ENCODE results near the gene IGSF6. TPM values are rescaled to one million over a fixed set of nuclear protein-coding genes. Genes with fewer than 3 reads are reported as not detected.

Gene IGSF6
- under 0.01 TPM in 1 of 2 replicates, not detected in the other for total RNA-seq

GRCh38 chr16:21652453-21652852 is at the start of gene IGSF6:
Gene IGSF6 (minus strand): TSS chr16:21652608. CDS start chr16:21652598, 10 bp downstream.

GRCh38 chr16:21663889-21664647 is 11.7 kb upstream of the IGSF6 start, which contains the start of gene OTOA:
Gene OTOA (plus strand): TSS chr16:21663968. CDS start chr16:21678515, 14,547 bp downstream.

GRCh38 chr16:21599122-21600030 is 53.0 kb downstream of the IGSF6 start, which contains the start of gene METTL9:
Gene METTL9 (plus strand): TSS chr16:21599577. CDS start chr16:21599734, 157 bp downstream.

Other genes starting within 250 kb of the IGSF6 start
- 134 and 142 TPM in 2 replicates for gene METTL9, start 53.0 kb downstream of the IGSF6 start, total RNA-seq
- under 0.01 TPM in 1 of 2 replicates, not detected in the other for gene OTOA, start 11.4 kb upstream of the IGSF6 start, total RNA-seq
- 15.0 and 23.7 TPM in 2 replicates for gene NPIPB4, start 205.1 kb upstream of the IGSF6 start, total RNA-seq